ENCODE measurements around the gene ADAMTSL1. TPM values are rescaled to one million over a fixed set of nuclear protein-coding genes. Genes with fewer than 3 reads are reported as not detected.

The ADAMTSL1 gene
- total RNA-seq, 2 donors from 2014 or later, result 1.5 TPM; not detected in 1

DNA sequence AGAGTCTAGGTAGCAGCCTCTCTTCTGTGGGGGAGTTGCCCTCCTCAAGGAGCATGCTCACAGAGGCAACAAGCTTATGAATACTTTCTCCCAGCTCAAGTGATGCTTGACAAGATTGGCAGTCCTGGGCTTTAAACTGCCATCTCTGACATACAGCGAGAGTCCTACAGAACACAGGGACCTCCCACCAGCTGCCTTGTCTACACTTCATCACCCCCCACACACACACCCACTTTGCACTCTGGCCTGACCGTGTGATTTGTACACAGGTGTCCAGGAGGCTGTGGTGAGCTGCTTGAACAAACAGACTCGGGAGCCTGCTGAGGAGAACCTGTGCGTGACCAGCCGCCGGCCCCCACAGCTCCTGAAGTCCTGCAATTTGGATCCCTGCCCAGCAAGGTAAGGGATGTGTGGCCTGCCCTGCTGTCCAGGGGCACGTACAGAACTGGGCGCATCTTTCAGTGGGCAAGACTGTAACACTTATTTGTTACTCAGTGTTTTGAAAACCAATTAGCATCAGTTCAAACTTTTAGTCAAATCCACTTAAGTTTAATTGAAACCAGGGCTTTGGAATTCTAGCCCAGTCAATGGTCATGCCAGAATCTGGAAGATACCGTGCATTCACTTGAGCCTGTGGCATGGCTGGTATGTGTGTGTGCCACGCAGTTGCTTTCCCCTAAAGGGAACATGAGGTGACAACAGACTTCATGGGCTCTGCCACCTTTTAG, 247.5 kb downstream of the ADAMTSL1 start:
- Mint-ChIP-seq H3K4me1 (peaks cover 10% of the 10 kb centered on the region), H3K4me3 (no peak overlapping the region), H3K9me3 (no peaks in the 10 kb centered on the region), H3K36me3 (ENCODE audit: low read depth) (no peaks in the 10 kb centered on the region), H3K27ac (no peak overlapping the region), H3K27me3 (ENCODE audit: insufficient read depth) (peaks cover 5% of the 10 kb centered on the region)
- Histone ChIP-seq H3K9me3 (ENCODE audit: control insufficient read depth, low read length) (peaks cover 4% of the 10 kb centered on the region), H3K27me3 (ENCODE audit: control insufficient read depth, insufficient read depth, low read length, poor library complexity, severe bottlenecking) (no peaks in the 10 kb centered on the region), H3K36me3 (ENCODE audit: control insufficient read depth, insufficient read depth, low read length) (no peaks in the 10 kb centered on the region), H3K27ac (ENCODE audit: low read depth, low read length) (no peak overlapping the region), H3K4me3 (ENCODE audit: low read length) (no peak overlapping the region), H3K9ac (ENCODE audit: extremely low read depth, low read length, poor library complexity, severe bottlenecking) (no peak overlapping the region), H3K4me1 (ENCODE audit: control insufficient read depth, insufficient read depth, low read length) (no peaks in the 10 kb centered on the region)
- TF ChIP-seq, protein P1, sequence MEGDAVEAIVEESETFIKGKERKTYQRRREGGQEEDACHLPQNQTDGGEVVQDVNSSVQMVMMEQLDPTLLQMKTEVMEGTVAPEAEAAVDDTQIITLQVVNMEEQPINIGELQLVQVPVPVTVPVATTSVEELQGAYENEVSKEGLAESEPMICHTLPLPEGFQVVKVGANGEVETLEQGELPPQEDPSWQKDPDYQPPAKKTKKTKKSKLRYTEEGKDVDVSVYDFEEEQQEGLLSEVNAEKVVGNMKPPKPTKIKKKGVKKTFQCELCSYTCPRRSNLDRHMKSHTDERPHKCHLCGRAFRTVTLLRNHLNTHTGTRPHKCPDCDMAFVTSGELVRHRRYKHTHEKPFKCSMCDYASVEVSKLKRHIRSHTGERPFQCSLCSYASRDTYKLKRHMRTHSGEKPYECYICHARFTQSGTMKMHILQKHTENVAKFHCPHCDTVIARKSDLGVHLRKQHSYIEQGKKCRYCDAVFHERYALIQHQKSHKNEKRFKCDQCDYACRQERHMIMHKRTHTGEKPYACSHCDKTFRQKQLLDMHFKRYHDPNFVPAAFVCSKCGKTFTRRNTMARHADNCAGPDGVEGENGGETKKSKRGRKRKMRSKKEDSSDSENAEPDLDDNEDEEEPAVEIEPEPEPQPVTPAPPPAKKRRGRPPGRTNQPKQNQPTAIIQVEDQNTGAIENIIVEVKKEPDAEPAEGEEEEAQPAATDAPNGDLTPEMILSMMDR (conservative IDR thresholded peaks at IDR 0.05), result no peak
- 94% methylated on average over 9 to 10 of the region's 10 CpGs for WGBS, 2 experiments (ENCODE audit: insufficient coverage in 1 of 2, insufficient read length in 1 of 2)
- DNase-seq, result no peak

DNA sequence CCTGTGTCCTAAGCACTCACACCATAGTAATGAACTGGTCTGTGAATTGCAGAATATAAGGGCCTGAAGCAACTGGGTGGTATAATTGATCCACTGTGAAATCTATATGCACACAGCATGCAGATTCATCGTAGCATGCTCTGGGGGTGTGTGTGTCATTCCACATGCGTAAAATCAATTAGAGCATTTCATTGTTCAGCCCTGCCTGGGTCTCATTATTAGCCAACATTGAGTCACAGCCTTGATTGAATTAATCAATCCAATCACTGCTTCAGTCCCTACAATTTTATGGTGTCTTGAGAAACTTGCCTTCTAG, 248.0 kb downstream of the ADAMTSL1 start:
- TF ChIP-seq, protein P1 (conservative IDR thresholded peaks at IDR 0.05), result no peak
- DNase-seq, result no peak
- Mint-ChIP-seq H3K36me3 (ENCODE audit: low read depth) (no peaks in the 10 kb centered on the region), H3K27me3 (ENCODE audit: insufficient read depth) (peaks cover 5% of the 10 kb centered on the region), H3K9me3 (no peaks in the 10 kb centered on the region), H3K4me3 (no peak overlapping the region), H3K4me1 (peaks cover 10% of the 10 kb centered on the region), H3K27ac (no peak overlapping the region)
- H3K27me3 ChIP-seq (ENCODE audit: control insufficient read depth, insufficient read depth, low read length, poor library complexity, severe bottlenecking), result no peaks in the 10 kb centered on the region
- no peak overlapping the region for H3K9ac ChIP-seq (ENCODE audit: extremely low read depth, low read length, poor library complexity, severe bottlenecking)
- 90 to 98% methylated on average over 2 of the region's 2 CpGs for WGBS, 2 experiments (ENCODE audit: insufficient coverage in 1 of 2, insufficient read length in 1 of 2)
- peaks cover 4% of the 10 kb centered on the region for H3K9me3 ChIP-seq (ENCODE audit: control insufficient read depth, low read length)
- H3K4me1 ChIP-seq (ENCODE audit: control insufficient read depth, insufficient read depth, low read length), result no peaks in the 10 kb centered on the region
- no peak overlapping the region for H3K4me3 ChIP-seq (ENCODE audit: low read length)
- no peaks in the 10 kb centered on the region for H3K36me3 ChIP-seq (ENCODE audit: control insufficient read depth, insufficient read depth, low read length)
- no peak overlapping the region for H3K27ac ChIP-seq (ENCODE audit: low read depth, low read length)

DNA sequence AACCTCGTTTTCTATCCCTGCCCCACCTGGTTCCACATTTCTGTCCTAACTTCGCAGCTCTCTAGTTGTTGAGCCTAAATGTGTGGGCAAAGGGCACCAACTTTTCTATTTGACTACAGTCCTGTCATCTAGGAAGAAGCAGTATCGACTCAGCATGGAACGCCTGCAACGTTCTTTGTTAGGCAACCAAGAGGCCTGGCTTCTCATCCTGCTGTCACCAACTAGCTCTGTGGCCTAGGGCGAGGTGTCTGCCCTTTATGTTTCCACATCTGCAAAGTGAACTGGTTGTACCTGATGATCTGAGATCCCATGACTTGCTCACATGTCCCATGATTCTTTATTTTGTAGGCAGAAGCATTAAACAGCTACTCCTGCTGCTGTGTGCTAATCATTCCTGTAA, 248.9 kb downstream of the ADAMTSL1 start:
- Mint-ChIP-seq H3K4me1 (peaks cover 10% of the 10 kb centered on the region), H3K27me3 (ENCODE audit: insufficient read depth) (peaks cover 5% of the 10 kb centered on the region), H3K4me3 (no peak overlapping the region), H3K27ac (no peak overlapping the region), H3K9me3 (no peaks in the 10 kb centered on the region), H3K36me3 (ENCODE audit: low read depth) (no peaks in the 10 kb centered on the region)
- peaks cover 4% of the 10 kb centered on the region for H3K9me3 ChIP-seq (ENCODE audit: control insufficient read depth, low read length)
- TF ChIP-seq, protein P1 (conservative IDR thresholded peaks at IDR 0.05), result no peak
- H3K27ac ChIP-seq (ENCODE audit: low read depth, low read length), result no peak overlapping the region
- H3K36me3 ChIP-seq (ENCODE audit: control insufficient read depth, insufficient read depth, low read length), result no peaks in the 10 kb centered on the region
- no peak overlapping the region for H3K9ac ChIP-seq (ENCODE audit: extremely low read depth, low read length, poor library complexity, severe bottlenecking)
- H3K4me3 ChIP-seq (ENCODE audit: low read length), result no peak overlapping the region
- 89 to 96% methylated on average over 6 of the region's 6 CpGs for WGBS, 2 experiments (ENCODE audit: insufficient coverage in 1 of 2, insufficient read length in 1 of 2)
- no peaks in the 10 kb centered on the region for H3K27me3 ChIP-seq (ENCODE audit: control insufficient read depth, insufficient read depth, low read length, poor library complexity, severe bottlenecking)
- no peak for DNase-seq
- no peaks in the 10 kb centered on the region for H3K4me1 ChIP-seq (ENCODE audit: control insufficient read depth, insufficient read depth, low read length)

All from endodermal cell (in vitro differentiated cells).